Activated CD4-positive, alpha-beta T cell treated with anti-CD3 and anti-CD28 coated beads for 36 hours (primary cell): ENCODE data around the gene DMRT3. TPM values are rescaled to one million over a fixed set of nuclear protein-coding genes. Genes with fewer than 3 reads are reported as not detected.

Experiments
- ATAC-seq: fragments of 200-7000 bp; cut with Tn5 transposase; one replicate; pipeline ENCODE4 v1.10.0; 2021; ENCODE audit warnings: mild to moderate bottlenecking, moderate library complexity
- CTCF ChIA-PET: fragments of 350-600 bp; sonication (Branson Sonifier 250); formaldehyde crosslinking; loops from one replicate; lab custom pipeline; 2021; ENCODE audit warnings: antibody characterized with exemption; lab: Charles Lee
- POLR2A ChIA-PET: fragments of 350-600 bp; sonication (Branson Sonifier 250); formaldehyde crosslinking; loops from one replicate; lab custom pipeline; 2021; ENCODE audit warnings: antibody characterized with exemption, inconsistent platforms; lab: Charles Lee
- DNase-seq: peaks from one replicate; pipeline ENCODE4 v3.0.0-alpha.2; 2020
- H3K27ac Mint-ChIP-seq: one replicate; pipeline ENCODE4 v1.8.0; 2021; ENCODE audit warnings: mixed read lengths
- H3K27me3 Mint-ChIP-seq: one replicate; pipeline ENCODE4 v1.8.0; 2021; ENCODE audit warnings: mixed read lengths
- H3K36me3 Mint-ChIP-seq: one replicate; pipeline ENCODE4 v1.8.0; 2021; ENCODE audit warnings: low read depth, mixed read lengths
- H3K4me1 Mint-ChIP-seq: one replicate; pipeline ENCODE4 v1.8.0; 2021; ENCODE audit warnings: mixed read lengths
- H3K4me3 Mint-ChIP-seq: one replicate; pipeline ENCODE4 v1.8.0; 2021; ENCODE audit warnings: mild to moderate bottlenecking, moderate library complexity, mixed read lengths
- H3K9me3 Mint-ChIP-seq: one replicate; pipeline ENCODE4 v1.8.0; 2021; ENCODE audit warnings: low read depth, mixed read lengths
- intact Hi-C, 2 experiments: fragments of 100-400 bp; cut with DNase I in 1 of 2; cut with micrococcal nuclease in 1 of 2; formaldehyde crosslinking; loops; one replicate each; pipeline versions ENCODE4 v1.14.2 to v1.15.1; 2022 to 2024; cut with DNase I, micrococcal nuclease
- total RNA-seq, 2 experiments: library from RNA; stranded (reverse); gene quantifications; one replicate each; pipeline ENCODE4 v1.2.3, GENCODE V29; 2021

The DMRT3 gene
- total RNA-seq, 2 experiments from 2014 or later, result not detected

DNA sequence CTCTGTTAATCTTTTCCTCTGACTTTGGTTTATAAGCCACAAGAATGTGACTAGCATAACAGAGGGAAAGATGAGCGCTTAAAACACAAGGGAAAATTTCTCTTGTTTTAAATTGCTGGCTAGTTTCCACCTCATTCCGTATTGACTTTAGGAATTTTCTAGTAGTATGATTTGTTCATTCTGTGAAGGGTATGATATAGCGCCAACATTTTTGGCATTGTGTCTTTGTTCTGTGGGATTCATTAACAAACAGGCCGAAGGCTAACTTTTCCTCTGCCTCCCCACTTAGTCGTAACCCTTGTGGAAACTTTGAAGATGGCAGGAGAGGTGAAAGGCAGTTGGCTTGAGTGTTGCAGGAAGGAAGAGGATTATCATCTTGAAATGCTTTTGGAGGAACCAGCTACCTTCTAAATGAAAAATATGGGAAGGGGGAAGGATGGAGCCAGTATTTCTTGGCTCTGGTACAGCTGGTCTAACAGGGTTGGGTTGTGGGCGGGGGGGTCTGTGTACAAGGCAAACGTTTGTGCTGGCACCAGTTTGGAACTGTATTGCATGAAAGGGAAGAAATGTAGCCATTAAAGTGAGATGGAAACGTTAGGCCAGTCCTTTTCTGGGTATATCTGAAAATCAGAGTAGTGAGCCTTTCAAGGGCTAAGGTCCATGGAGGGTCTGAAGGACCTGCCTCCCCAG lies 52.2 kb downstream of the DMRT3 start:
- CTCF ChIA-PET, result interaction anchor here (1.3 kb wide), 1 partner anchor 19 kb away, joined by 3 read pairs; no protein-coding TSS in a partner anchor

DNA sequence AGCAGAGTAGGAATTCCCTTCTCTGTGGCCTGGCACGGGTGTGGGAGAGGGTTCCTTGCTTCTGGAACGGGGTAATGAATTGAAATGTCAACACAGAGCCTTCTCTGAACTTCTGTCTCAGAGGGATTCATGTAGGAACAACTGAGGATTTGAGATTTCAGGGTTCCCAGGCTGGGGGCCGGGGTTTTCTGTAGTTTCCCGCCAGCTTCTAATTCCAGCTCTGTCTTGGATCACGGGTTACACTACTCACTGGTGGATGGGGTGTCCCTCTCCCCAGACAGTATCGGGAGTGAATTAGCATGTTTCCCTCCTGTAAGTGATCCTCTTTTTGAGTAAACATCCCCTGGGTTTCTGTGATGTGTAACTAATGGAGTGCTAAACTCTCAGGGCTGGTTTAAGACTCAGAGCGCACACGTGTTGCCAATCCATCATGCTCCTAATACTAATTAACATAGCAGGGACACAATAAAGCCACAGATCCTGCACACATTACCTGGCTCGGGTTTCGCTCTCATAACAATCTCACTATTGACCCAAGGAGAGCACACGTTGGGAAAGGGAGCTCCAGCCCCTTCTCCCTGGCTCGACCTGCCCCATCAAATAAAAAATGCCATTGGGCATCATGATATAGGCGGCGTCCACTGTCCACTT lies 55.6 kb downstream of the DMRT3 start:
- no peaks in the 10 kb centered on the region for H3K9me3 Mint-ChIP-seq
- no peaks in the 10 kb centered on the region for H3K36me3 Mint-ChIP-seq
- H3K4me3 Mint-ChIP-seq, result no peak overlapping the region
- ChIA-PET CTCF (no interaction called here), POLR2A (no interaction called here)
- no peak for DNase-seq
- no peaks in the 10 kb centered on the region for H3K4me1 Mint-ChIP-seq
- peaks cover 16% of the 10 kb centered on the region for H3K27me3 Mint-ChIP-seq
- no peak for ATAC-seq
- H3K27ac Mint-ChIP-seq, result no peak overlapping the region
- intact Hi-C loops, result no loop called here

More for the DNA sequence above, 52.2 kb downstream of the DMRT3 start:
- Mint-ChIP-seq H3K36me3 (no peaks in the 10 kb centered on the region), H3K4me3 (no peak overlapping the region), H3K9me3 (no peaks in the 10 kb centered on the region), H3K27me3 (peaks cover 20% of the 10 kb centered on the region), H3K4me1 (no peaks in the 10 kb centered on the region), H3K27ac (no peak overlapping the region)
- intact Hi-C loops, result no loop called here
- POLR2A ChIA-PET, result no interaction called here
- DNase-seq (no peak), ATAC-seq (no peak)

GRCh38 chr9:1034271-1034670 lies 57.8 kb downstream of the DMRT3 start:
- intact Hi-C loops, result no loop called here
- Mint-ChIP-seq H3K27ac (no peak overlapping the region), H3K4me1 (no peaks in the 10 kb centered on the region), H3K27me3 (peaks cover 16% of the 10 kb centered on the region), H3K36me3 (no peaks in the 10 kb centered on the region), H3K9me3 (no peaks in the 10 kb centered on the region), H3K4me3 (no peak overlapping the region)
- CTCF ChIA-PET, result interaction anchor here (0.5 to 1.0 kb wide), 2 partner anchors 46 to 49 kb away, joined by 3 read pairs; no protein-coding TSS in a partner anchor
- ATAC-seq, result no peak
- POLR2A ChIA-PET, result no interaction called here
- DNase-seq, result no peak

GRCh38 chr9:1039589-1039988 lies 63.1 kb downstream of the DMRT3 start:
- intact Hi-C loops, result no loop called here
- H3K9me3 Mint-ChIP-seq, result no peaks in the 10 kb centered on the region
- H3K36me3 Mint-ChIP-seq, result peaks cover 1% of the 10 kb centered on the region
- DNase-seq (no peak), ATAC-seq (no peak)
- H3K4me1 Mint-ChIP-seq, result peaks cover 10% of the 10 kb centered on the region
- CTCF ChIA-PET, result interaction anchor here (1.1 kb wide), 1 partner anchor 37 kb away, joined by 3 read pairs; no protein-coding TSS in a partner anchor
- H3K4me3 Mint-ChIP-seq, result no peak overlapping the region
- peaks cover 46% of the 10 kb centered on the region for H3K27me3 Mint-ChIP-seq
- no peak overlapping the region for H3K27ac Mint-ChIP-seq
- POLR2A ChIA-PET, result no interaction called here

Other genes with a start within 250 kb of the DMRT3 start
- gene DMRT1, start 135.0 kb upstream of the DMRT3 start, total RNA-seq, result not detected
- gene DMRT2, start 73.7 kb downstream of the DMRT3 start, total RNA-seq, result not detected